ENCODE data around the gene SMURF2.

The SMURF2 gene

GRCh38 chr17:64694207-64694606, 32.1 kb upstream of the SMURF2 start:
- no peak overlapping the region for H3K4me3 ChIP-seq (ENCODE audit: control insufficient read depth, low read depth, low read length)
- no peak for DNase-seq (ENCODE audit: low read depth)
- TF ChIP-seq, protein P1, sequence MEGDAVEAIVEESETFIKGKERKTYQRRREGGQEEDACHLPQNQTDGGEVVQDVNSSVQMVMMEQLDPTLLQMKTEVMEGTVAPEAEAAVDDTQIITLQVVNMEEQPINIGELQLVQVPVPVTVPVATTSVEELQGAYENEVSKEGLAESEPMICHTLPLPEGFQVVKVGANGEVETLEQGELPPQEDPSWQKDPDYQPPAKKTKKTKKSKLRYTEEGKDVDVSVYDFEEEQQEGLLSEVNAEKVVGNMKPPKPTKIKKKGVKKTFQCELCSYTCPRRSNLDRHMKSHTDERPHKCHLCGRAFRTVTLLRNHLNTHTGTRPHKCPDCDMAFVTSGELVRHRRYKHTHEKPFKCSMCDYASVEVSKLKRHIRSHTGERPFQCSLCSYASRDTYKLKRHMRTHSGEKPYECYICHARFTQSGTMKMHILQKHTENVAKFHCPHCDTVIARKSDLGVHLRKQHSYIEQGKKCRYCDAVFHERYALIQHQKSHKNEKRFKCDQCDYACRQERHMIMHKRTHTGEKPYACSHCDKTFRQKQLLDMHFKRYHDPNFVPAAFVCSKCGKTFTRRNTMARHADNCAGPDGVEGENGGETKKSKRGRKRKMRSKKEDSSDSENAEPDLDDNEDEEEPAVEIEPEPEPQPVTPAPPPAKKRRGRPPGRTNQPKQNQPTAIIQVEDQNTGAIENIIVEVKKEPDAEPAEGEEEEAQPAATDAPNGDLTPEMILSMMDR (IDR thresholded peaks at IDR 0.05; ENCODE audit: control insufficient read depth, insufficient read depth, low read depth, low read length, missing control alignments), result no peak

DNA sequence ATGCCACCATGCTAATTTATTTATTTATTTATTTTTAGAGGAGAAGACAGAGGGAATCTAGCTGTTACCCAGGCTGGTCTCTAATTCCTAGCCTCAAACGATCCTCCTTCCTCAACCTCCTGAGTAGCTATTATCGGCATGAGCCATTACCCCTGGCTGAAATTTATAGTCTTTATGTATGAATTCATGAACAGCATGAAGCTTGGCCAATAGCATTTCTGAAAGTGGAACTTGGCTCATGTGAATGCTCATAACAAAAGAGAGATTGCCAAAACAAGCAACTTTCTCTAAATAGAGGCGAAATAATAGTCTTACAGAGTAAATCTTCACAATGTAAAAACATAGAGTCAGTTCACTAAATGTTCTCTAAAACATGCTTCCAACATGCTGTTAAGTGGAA, 30.1 kb upstream of the SMURF2 start:
- DNase-seq (ENCODE audit: low read depth), result no peak
- H3K4me3 ChIP-seq (ENCODE audit: control insufficient read depth, low read depth, low read length), result no peak overlapping the region
- TF ChIP-seq, protein P1 (IDR thresholded peaks at IDR 0.05; ENCODE audit: control insufficient read depth, insufficient read depth, low read depth, low read length, missing control alignments), result no peak

DNA sequence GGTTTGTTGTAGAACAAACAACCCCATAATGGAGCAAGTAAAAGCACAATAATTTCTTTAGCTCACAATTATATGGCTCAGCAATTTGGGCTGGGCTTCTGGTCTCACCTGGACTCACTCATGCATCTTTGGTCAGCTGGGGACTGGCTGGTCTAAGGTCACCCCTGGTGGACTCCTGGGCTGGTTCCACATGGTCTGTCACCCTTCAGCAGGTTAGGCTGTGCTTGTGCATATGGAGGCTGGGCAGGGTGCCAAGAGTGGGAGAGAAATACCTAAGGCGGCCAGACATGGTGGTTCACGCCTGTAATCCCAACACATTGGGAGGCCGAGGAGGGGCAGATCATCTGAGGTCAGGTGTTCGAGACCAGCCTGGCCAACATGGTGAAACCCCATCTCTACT, 27.0 kb upstream of the SMURF2 start:
- H3K4me3 ChIP-seq (ENCODE audit: control insufficient read depth, low read depth, low read length), result no peak overlapping the region
- DNase-seq (ENCODE audit: low read depth), result no peak
- TF ChIP-seq, protein P1 (IDR thresholded peaks at IDR 0.05; ENCODE audit: control insufficient read depth, insufficient read depth, low read depth, low read length, missing control alignments), result no peak

- TF ChIP-seq, protein P1 (IDR thresholded peaks at IDR 0.05; ENCODE audit: control insufficient read depth, insufficient read depth, low read depth, low read length, missing control alignments), result no peak
- no peak overlapping the region for H3K4me3 ChIP-seq (ENCODE audit: control insufficient read depth, low read depth, low read length)
- DNase-seq (ENCODE audit: low read depth), result no peak
Observed at GRCh38 chr17:64688481-64688880, 26.4 kb upstream of the SMURF2 start.

GRCh38 chr17:64687961-64688360, 25.9 kb upstream of the SMURF2 start:
- DNase-seq (ENCODE audit: low read depth), result no peak
- no peak overlapping the region for H3K4me3 ChIP-seq (ENCODE audit: control insufficient read depth, low read depth, low read length)
- TF ChIP-seq, protein P1 (IDR thresholded peaks at IDR 0.05; ENCODE audit: control insufficient read depth, insufficient read depth, low read depth, low read length, missing control alignments), result no peak

- TF ChIP-seq, protein P1 (IDR thresholded peaks at IDR 0.05; ENCODE audit: control insufficient read depth, insufficient read depth, low read depth, low read length, missing control alignments), result no peak
- no peak overlapping the region for H3K4me3 ChIP-seq (ENCODE audit: control insufficient read depth, low read depth, low read length)
- no peak for DNase-seq (ENCODE audit: low read depth)
Observed at GRCh38 chr17:64687376-64687775, 25.3 kb upstream of the SMURF2 start.

DNA sequence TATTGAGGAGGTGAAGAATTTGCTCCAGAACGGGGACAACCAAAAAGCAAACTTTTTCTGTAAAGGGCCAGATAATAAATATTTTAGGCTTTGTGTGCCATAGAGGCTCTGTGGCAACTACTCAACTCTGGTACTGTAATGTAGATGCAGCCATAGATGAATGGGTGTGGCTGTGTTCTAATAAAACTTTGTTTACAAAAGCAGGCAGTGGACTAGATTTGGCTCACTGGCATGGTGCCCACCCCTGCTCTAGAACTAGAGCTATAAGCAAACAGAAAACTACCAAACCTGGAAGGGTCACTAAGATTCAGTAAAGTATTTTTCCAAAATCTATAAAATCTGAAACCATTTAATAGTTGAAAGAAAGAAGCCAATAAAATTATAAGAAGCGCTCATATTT, 24.6 kb upstream of the SMURF2 start:
- H3K4me3 ChIP-seq (ENCODE audit: control insufficient read depth, low read depth, low read length), result no peak overlapping the region
- no peak for DNase-seq (ENCODE audit: low read depth)
- TF ChIP-seq, protein P1 (IDR thresholded peaks at IDR 0.05; ENCODE audit: control insufficient read depth, insufficient read depth, low read depth, low read length, missing control alignments), result no peak
